Left forelimb (tissue), 1 donor: Measurements from ENCODE around the gene MBNL2.

Experiments
- DNase-seq: peaks from one replicate; pipeline ENCODE4 v3.0.0-alpha.2; 2018; ENCODE audit warnings: low spot score

Gene MBNL2

DNA sequence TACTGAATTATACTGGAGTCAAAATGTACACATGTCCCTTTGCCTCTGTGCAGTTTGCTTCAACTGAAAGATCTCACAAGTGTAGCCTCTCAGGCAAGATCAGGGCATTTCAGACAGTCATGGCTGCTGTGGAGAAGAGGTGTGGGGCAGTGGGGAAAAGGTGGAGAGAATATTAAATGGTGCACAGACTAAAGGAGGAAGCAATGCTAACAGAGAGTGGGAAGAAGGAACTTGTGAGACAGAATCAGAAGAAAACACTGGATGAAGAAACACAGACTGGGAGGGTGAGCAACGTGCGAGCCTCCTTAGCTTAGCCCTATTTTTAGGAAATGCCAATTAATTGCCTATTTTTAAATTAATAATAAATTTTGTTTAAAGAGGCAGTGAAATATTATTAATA, 162.2 kb downstream of the MBNL2 start:
- no peak for DNase-seq

DNA sequence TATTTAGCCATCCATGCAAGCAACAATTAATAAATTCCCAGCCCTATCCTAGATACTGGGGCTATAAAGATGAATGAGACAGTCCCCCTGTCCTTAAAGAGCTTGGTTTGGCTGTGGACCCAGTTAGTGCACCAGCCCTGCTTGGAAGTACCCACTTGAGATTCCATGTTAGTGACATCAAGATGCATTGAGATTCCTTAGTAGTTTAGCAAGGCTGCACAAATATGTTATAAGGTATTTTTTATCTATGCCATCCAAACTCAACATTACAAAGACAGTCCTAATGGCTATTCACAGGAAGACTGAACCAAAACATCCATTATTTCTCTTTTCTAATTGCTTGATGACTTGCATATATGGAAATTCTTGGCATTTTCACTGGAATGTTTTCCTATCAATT, 163.0 kb downstream of the MBNL2 start:
- no peak for DNase-seq

DNA sequence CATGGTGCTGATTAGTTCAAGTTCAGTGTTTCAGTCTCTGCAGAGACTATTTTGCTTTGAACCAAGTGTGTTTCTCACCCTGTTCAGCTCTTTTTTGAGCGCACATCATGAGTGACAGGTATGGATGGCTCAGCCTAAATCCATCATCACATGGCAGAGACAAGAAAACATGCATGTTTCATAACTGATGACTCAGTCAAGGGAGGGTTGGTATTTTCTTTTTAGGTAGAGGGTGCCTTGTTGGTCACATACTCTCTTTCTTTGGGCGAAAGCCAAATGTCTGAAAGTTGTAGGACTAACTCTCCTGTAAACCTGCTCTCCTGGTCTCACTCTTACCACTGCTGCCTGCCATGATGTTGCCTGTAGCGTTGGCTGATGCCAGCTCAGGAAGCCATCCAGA, 163.7 kb downstream of the MBNL2 start:
- no peak for DNase-seq

DNA sequence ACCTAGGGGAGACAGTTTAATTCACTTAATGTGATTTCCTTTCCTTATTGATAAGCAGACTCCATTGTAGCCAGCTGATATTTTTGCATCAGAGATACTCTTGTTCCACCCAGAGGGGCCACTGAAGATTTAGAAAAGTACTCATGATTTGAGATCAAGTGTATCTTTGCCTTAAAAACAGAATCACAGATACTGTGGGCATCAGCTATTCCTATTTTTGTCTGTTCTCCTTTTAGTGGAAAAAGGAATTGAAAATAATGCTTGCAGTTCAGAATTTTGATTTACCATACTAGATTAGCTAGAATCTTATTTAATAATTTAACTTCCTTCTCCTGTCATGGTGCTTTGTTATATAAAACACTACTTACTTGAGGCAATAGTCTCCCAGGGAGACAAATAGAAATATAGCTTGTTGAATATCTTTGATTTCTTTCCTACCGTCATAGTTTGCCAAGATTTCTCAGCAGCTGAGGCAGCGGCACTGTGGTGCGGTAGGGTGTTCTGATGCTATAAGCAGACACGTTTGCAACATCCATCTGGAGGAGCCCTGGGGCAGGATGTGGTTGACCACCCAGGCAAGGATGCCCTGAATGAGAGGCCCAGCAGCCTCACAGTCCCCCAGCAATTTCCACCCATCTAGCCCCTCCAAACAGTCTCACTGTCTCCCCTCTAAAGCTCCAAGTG, 164.8 kb downstream of the MBNL2 start:
- DNase-seq: no peak

DNA sequence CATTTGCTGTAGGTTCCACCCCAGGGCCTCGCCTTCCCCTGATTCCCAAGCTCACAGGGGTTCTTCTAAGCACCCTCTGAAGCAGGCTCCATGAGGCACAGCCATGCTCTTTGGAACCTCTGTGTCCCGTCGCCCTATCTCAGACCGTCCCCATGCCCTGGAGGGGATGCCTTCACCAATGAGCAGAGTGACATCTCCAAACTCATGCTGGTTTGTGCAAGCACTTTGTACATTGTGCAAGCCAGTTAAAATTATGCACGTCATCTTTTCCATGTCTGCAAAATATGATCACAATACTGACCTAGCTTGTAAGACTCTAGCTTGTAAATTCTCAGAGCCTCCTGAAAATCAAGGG, 165.3 kb downstream of the MBNL2 start:
- no peak for DNase-seq

DNA sequence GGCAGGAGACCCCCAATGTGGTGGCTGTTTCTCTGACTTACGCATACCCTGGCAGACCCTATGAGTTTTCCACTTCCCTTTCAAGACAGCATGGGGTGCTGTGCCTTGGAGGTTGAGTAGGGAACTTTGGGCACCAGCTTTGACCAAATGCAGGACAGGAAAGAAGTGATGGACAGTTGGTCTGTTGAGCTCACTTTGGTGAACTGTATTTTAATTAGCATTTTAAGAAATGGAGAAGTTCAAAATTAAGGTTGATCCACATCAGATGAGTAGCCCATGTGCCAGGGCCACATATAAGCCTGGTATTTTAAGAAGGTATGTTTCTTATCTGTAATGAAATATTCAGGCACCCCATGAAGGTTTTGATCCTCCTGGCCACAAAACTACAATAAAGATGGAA, 165.8 kb downstream of the MBNL2 start:
- no peak for DNase-seq

DNA sequence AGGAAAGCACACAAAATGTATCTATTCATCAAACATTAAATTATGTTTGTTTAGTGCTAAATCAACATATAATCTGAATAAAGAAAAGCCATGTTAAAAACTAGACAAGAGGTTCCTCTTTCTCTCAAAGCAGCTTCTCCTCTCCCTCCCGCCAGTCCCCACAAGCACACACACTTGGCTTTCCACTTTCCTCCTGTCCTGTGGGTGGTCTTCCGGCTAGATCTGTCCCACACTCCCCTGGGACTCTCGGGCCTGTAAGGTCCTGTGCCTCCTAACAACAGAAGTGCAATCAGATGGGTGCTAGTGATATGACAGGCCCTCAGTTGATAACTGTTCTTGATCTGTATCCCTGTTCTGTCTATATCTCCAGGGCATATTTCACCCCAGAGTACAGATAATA, 166.2 kb downstream of the MBNL2 start:
- DNase-seq: no peak

DNA sequence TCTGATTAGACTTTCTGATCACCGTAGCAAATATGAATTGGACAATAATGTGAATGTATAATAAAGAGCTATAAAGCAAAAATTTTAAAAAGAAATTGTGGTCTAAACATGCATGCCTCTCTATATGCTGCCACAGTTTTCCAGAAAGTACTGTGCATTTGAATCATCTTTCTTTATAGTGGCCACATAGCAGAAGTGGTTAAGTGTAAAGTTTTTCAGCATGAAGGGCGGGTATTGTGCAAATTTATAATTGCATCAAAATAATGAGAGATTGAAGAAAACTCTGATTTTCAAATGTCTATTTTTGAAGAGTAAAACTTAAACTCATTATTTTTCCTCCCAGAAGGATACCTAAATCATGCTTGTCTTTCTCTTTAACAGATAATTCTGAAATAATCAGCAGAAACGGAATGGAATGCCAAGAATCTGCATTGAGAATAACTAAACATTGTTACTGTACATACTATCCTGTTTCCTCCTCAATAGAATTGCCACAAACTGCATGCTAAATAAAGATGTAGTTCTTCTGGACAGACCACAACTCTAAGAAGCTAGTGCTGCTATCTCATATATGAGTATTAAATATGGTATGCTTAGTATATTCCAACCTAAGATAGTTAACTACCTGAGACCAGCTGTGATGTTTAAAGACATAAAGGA, 168.9 kb downstream of the MBNL2 start:
- DNase-seq: no peak

DNA sequence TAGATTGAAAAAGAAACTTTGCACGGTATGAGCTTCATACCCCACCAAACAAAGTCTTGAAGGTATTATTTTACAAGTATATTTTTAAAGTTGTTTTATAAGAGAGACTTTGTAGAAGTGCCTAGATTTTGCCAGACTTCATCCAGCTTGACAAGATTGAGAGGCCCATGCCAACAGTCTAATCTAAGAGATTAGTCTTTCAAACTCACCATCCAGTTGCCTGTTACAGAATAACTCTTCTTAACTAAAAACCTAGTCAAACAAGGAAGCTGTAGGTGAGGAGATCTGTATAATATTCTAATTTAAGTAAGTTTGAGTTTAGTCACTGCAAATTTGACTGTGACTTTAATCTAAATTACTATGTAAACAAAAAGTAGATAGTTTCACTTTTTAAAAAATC, 169.9 kb downstream of the MBNL2 start:
- no peak for DNase-seq

DNA sequence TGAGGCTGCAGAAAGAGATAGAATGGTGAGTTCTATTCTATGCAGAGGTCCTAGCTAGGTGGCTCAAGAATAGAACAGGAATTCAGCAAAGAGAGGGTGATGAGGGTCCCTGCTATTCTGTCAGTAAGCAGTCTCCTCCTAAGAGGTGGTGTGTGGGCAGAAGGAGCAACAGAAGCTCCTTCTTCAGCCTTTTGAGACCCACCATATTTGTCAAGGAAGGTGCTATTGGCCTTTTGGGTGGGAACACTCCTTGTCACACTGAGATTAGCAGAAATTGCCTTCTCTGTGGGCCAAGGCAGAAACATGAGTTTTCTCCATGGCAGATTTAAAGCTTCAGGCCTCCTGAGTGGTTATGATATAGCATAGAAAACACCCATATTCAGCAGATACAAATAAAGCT, 172.4 kb downstream of the MBNL2 start:
- no peak for DNase-seq

DNA sequence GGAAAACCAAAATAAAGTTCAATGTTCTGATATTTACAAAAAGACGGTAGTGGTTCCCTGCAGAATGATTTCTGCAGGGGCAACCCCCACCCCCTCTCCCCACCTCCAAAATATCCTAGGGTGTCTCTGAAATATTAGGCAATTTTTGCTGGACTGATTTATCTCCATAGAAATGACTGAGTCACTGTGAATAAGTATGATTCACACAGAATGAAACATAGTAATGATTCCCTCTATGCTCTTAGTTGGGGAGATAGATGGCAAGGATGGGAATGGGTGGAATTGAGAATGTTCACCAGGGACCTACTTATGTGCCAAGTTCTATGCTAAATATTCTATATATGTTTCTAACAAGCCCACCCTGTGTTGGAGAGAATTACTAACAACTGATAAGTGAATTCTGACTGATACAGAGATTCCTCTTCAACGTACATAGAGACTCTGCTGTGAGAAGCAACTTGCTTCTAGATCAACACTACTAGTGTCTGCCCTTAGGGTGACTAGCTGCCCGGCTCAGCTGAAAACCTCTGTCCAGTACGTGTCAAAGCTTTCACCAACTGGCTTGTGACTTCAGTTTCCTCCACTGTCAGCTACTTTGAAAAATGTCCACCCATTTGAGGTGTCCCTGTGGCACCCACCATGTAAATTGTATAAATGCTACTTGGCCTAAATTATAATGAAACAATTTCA, 173.5 kb downstream of the MBNL2 start:
- no peak for DNase-seq

DNA sequence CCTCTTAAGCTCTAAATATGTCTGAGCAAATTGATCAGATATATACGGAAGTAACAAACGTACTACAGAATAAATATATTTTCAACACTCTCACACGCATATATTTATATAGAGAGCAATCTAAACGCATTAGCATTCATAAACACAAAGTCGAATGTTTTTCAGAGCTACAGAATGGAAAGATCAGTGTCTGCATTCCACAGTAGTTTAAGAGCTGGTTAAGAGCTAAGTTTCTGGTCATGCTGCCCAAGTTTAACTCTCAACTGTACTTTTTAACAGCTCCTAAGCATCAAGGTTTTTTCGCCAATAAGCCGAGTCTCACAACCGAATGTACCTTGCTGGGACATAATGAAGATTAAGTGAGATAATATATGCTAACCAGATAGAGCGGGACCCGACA, 175.1 kb downstream of the MBNL2 start:
- DNase-seq: no peak

DNA sequence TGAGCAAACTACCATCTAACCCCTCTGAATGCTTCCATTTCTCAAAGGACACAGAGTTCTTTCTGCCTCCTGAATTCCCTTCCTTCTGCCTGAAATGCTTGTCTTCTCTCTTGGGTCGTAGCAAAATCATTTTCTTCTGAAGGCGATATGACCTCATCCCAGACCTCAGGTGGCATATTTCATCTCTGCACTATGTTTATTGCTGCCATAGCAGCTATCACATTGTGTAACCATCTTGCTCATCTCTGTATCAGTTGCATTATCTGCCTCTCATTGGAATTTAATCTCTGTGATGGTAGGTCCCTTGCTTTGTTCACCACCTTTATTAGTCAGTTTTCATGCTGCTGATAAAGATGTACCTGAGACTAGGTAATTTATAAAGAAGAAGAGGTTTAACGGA, 179.3 kb downstream of the MBNL2 start:
- DNase-seq: no peak

DNA sequence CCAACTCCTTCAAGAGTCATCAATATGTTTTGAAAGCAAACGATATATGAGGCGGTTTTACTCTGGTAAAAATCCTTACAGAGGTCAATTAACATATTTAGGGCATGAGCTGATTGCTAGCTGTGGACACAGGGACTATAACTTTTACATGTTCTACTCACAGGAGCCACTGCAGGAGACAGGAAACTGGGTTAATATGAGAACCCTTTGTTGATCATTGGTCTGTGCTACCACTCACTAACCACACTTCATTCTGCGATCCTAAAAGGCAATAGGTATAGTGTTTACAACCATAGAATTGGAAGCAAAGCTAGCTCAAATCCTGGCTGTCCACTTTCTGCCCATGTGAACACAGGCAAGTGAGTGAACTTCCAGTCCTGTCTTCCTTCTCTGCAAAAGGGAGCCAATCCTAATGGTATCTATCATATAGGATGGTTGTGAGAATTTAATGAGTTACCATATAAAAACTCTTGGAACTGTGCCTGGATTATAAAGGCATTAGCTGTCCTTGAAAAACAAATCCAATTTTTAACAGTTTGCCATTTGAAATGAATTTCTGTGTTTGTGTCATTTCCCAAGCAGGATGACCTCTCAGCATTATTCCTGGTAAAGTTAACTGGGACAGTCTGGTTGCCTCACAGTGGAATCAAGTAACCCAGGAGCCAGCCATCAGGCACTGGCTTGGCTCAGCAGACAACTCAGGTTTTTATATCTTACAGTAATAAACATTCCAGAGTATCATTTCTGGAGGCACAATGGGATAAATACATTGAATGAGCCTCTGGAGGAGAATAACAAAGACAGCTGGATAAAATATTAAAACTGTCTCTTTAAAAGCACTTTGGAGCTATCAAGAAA, 182.0 kb downstream of the MBNL2 start:
- DNase-seq: no peak

DNA sequence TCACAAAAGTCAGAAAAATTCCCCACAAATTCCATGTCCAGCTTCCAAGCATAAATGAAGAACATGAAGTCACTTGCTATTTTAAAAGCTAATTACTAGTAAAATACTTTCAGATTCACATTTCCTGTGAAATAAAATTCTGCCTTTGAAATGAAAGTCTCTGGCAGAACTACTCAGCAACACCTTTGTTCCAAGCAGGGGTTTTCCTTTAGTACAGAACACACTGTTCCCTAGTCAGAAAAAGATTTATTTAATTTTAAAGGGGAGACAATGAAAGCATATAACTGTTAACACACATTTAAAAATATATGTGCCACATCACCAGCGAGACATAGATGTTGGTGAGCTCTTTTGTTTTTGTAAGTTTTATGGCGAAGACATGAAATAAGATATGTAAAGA, 185.4 kb downstream of the MBNL2 start:
- DNase-seq: no peak

DNA sequence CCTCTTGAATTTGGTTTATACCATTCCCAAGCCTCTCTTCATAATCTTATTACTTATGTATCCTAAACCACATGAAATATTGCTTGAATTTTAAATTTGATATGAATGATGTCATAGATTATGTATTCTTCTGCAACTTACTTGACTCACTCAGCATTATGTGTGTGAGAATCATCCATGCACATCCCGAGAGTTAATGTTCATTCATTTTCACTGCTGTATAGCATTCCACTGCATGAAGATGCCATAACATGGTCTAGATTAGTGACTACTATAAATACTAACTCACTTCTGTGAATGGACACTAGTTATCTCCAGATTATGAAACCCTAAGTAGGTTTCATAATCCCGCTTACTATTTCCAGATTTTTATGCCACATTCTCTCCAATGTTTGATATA, 186.8 kb downstream of the MBNL2 start:
- DNase-seq: no peak

DNA sequence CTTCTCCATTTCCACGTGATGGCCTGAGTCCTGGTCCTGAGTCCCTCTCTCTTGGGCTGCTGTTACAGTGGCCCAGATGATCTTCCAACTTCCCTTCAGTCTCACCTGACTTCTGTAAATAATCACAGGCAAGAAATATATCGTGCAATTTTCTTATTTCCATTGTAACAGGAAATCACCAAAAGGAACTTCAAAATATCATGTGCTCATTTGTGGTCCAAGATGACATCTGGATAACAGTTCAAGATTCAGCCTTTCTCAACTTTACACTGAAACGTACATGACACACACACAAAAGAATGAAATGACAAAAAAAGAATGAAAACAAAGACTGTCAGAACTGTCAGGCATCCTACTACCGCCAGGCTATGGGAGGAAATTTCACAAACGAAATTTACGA, 189.9 kb downstream of the MBNL2 start:
- DNase-seq: no peak

DNA sequence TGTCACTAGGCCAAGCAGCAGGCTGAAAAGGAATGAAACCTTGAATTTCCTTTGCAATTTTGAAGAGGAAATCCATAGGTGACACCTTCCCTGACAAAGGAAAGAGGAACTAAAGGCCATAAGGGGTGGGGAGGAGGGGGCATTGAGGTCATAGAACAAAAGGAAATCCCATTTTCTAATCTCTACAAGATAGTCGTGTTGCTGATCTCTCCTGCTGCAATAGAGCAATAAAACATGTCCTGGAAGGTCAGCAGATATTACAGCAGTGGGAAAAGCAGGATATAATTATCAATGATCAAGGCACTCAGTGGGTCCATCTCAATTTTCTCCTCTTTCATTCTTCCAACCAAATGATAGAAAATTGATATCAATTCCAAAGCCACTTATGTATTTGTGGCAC, 191.6 kb downstream of the MBNL2 start:
- DNase-seq: no peak

DNA sequence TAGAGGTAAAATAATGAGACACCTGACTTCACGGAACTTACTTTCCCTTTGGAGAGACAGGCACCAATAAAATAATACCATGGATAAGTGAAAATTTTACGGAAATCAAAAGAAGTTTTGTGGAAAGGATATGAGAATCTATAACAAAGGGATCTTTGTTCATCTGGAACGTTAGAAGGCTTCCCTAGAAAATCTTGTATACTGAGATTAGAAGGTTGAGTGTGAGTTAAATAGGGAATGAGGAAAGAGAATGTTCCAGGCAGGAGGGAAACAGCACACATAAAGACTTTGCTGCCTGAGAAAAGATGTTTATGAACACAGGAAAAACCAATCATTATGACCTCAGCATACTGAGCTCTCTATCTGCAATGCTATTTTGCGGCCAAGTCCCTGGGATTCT, 192.3 kb downstream of the MBNL2 start:
- no peak for DNase-seq

DNA sequence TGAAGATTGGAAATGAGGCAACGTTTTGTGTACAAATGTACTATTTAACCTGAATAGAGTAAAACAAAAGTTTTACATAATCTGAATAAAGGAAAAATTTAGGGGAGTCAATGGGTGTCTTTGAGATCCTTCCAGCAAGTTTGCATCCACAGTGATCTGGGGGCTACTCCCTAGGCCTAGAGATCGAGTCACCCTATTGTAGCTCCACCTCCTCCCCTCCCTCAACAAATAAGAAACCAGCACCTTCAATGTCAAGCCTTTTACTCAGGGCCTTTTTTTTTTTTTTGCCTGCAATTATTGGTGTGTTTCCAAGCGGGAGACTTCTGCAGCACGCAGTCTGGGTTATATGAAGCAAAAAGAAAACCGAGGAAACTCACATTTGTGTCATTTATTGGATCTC, 195.6 kb downstream of the MBNL2 start:
- DNase-seq: no peak

DNA sequence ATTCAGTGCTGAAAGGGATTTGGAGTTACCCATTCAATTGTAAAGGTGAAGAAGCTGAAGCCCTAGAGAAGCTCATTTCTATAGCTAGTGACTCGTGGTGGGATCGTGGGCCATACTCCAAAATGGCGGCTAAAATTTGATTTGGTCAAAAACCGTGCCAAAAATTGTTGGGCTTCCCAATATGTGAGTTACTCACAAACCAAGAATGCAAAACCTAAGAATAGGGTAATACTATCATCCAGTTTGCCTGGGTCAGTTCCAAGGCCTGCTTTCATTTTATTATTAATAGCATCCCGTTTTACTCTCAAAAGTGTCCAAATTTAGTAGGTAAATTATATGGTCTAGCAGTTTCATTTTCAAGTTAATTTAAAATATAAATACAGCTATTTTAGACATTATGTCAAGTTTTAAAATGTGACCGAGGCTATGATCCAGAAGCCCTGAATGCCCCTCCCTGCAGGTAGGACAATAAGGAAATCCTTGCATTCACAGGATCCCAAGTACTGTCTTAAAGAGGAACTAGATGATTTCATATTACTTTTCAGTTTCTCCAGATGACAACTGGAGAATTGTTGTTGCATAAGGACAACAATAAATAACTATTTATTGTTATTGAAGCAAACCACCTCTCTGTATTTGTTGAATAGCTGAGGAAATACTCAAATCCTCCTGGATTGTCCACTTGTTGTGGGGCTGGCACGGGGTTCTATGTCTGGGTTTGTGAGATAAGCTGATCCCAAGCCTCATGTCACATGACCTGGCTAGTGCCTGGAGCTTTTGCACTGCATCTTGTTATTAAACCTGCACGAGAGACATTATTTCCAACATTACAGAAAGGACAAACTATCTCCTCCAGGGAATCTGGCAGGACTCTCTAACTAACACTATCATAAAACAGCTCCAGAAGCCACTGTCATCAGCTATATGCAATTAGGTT, 200.3 kb downstream of the MBNL2 start:
- DNase-seq: no peak
